Measurements from ENCODE around the gene NAIF1.
"Not testable (repeated sequence)": the region's sequence is repeated elsewhere in the genome, so short reads cannot be mapped to it uniquely, and the experiment has no call there.

Gene NAIF1

DNA sequence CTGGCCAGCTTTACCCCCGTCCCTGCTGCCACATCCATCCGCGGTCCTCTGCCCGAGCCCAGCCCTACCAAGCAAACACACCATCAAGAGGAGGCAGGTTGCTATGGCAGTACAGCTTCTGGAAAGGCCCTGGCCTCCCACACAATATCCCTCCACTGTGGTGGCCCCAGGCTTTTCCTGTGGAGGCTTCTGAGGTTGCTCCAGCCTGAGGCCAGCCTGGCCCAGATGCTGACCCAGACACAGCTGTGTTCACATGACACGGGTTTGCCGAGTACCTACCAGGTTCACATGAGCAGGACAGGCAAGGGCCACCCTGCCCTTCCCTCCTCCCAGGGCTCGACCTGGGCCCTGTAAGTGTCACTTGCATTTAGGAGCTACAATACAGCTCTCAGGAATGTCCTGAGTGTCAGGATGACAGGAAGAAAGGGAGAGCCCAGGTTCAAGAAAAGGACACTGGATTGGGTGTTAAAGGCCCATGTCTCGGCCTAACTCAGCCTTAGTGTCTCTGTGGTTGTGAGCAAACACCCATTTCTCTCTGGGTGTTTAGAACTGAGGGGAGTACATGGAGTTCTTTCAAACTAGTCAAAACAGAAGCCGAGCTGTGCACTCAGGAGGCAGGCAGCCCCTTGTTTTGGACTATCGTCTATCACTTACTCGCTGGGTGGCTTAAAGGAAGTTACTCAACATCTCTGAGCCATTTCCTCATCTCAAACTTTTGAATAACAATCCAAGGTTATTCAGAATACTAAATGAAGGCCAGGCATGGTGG is 40.2 kb downstream of the NAIF1 start:
- TF ChIP-seq, protein P1, sequence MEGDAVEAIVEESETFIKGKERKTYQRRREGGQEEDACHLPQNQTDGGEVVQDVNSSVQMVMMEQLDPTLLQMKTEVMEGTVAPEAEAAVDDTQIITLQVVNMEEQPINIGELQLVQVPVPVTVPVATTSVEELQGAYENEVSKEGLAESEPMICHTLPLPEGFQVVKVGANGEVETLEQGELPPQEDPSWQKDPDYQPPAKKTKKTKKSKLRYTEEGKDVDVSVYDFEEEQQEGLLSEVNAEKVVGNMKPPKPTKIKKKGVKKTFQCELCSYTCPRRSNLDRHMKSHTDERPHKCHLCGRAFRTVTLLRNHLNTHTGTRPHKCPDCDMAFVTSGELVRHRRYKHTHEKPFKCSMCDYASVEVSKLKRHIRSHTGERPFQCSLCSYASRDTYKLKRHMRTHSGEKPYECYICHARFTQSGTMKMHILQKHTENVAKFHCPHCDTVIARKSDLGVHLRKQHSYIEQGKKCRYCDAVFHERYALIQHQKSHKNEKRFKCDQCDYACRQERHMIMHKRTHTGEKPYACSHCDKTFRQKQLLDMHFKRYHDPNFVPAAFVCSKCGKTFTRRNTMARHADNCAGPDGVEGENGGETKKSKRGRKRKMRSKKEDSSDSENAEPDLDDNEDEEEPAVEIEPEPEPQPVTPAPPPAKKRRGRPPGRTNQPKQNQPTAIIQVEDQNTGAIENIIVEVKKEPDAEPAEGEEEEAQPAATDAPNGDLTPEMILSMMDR (IDR thresholded peaks at IDR 0.05; ENCODE audit: low read length, missing control alignments) = no peak
- DNase-seq (ENCODE audit: low read depth) = peak; percentile 85
- H3K4me3 ChIP-seq (replicated peaks; ENCODE audit: low read depth, low read length) = no peak overlapping the region

DNA sequence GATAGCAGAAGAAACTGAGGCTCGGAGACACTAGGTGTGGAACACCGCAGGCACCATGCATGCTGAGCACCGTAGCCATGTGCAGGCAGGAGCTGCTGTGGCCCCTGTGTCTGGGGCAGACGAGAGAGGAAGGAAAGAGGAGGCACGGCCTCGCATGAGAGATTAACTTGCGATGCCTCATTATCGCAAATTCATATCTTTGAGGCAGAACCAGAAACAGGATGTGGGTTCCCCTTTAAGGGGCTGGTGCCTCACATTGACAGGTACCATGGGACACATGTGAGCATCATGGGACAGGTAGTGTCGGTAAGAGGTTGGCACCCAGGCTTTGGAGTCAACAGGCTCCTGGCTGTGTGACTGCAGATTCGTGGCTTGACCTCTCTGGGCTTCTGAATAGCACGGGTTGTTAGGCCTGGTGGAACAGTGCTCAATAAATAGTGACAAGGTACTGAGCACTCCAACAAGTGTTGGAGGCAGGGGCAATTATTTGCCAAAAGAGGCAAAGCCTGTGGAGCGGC is 40.8 kb downstream of the NAIF1 start:
- TF ChIP-seq, protein P1 (IDR thresholded peaks at IDR 0.05; ENCODE audit: low read length, missing control alignments) = no peak
- H3K4me3 ChIP-seq (replicated peaks; ENCODE audit: low read depth, low read length) = no peak overlapping the region
- no peak for DNase-seq (ENCODE audit: low read depth)

DNA sequence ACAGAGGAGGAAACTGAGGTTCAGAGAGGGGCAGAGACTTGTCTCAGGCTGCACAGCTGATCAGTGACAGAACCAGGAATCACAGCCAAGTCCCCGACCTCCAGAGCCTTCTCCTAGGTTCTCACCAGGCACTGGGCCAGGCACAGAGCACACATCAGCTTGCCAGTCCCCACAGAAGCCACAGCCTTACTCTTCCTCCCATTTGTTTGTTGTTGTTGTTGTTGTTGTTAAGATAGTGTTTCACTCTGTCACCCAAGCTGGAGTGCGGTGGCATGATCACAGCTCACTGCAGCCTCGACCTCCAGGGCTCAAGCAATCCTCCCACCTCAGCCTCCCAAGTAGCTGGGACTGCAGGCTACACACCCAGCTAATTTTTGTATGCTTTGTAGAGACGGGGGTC is 41.4 kb downstream of the NAIF1 start:
- TF ChIP-seq, protein P1 (IDR thresholded peaks at IDR 0.05; ENCODE audit: low read length, missing control alignments) = no peak
- no peak overlapping the region for H3K4me3 ChIP-seq (replicated peaks; ENCODE audit: low read depth, low read length)
- no peak for DNase-seq (ENCODE audit: low read depth)

DNA sequence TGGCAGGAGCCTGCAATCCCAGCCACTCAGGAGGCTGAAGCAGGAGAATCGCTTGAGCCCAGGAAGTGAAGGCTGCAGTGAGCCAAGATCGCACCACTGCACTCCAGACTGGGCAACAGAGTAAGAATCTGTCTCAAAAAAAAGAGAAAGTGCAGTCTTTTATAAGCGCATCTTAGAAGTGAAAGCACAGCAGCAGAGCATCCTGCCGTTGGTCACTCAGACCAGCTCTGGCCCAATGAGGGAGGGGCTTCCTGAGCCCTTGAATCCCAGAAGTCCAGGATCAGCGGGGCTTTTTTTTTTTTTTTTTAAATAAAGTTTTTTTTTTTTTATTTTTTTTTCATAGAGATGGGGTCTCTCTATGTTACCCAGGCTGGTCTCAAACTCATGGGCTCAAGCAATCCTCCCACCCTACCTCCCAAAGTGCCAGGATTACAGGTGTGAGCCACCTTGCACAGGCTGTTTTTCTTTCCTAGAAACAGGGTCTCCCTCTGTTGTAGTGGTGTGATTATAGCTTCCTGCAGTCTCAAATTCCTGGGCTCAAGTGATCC is 42.3 kb downstream of the NAIF1 start:
- no peak overlapping the region for H3K4me3 ChIP-seq (replicated peaks; ENCODE audit: low read depth, low read length)
- TF ChIP-seq, protein P1 (IDR thresholded peaks at IDR 0.05; ENCODE audit: low read length, missing control alignments) = no peak
- no peak for DNase-seq (ENCODE audit: low read depth)

DNA sequence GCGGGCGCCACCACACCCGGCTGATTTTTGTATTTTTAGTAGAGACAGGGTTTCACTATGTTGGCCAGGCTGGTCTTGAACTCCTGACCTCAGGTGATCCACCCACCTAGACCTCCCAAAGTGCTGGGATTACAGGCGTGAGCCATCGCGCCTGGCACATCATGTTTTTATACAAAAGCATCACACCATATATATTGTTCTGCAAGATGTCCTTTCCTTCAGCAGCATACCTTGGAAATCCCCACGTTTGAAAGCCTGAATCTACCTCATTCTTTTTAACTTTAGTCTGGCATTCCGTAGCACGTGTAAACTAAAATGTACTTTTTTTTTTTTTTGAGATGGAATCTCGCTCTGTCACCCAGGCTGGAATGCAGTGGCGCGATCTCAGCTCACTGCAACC is 43.4 kb downstream of the NAIF1 start:
- not testable (repeated sequence) for DNase-seq (ENCODE audit: low read depth); H3K4me3 ChIP-seq (replicated peaks; ENCODE audit: low read depth, low read length)

DNA sequence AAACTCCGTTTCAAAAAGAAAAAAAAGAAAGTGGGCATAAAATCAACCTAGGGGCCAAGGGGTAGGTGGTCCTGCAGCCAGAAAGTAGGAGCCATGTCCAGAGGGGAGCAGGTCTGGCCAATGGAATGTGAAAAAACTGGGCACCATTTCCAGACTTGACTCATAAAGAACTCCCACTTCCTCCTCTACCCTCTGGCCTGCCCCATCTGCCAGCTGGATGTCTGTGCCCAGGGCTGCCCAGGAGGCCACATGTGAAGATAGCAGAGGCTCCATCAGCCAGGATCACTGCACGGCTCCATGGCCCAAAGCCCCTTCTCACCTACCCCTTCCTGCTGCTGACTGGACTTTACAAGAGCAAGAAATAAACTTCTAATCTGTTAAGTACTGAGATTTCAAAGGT is 44.2 kb downstream of the NAIF1 start:
- TF ChIP-seq, protein P1 (IDR thresholded peaks at IDR 0.05; ENCODE audit: low read length, missing control alignments) = no peak
- peak; percentile 45 for DNase-seq (ENCODE audit: low read depth)
- no peak overlapping the region for H3K4me3 ChIP-seq (replicated peaks; ENCODE audit: low read depth, low read length)

DNA sequence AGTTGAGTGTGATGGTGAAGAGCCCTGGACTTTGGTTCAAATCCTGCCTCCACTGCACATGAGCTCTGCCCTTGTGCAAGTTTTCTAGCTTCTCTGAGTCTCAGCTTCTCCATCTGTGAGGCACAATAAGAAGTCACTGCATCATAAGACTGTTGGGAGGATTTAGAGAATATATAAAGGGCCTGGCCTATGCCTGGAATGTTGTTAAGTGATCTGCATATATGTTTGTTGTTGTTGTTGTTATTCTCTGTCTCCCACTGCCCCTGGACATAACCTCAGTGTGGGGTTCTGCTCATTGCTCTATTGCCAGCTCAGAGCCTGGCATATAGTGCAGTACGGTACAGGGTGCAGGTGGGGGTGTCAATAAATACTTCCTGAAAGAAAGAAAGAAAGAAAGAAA is 46.0 kb downstream of the NAIF1 start:
- TF ChIP-seq, protein P1 (IDR thresholded peaks at IDR 0.05; ENCODE audit: low read length, missing control alignments) = no peak
- no peak overlapping the region for H3K4me3 ChIP-seq (replicated peaks; ENCODE audit: low read depth, low read length)
- no peak for DNase-seq (ENCODE audit: low read depth)

All from fibroblast of pulmonary artery (primary cell).